NCI-H82 (cell line): ENCODE data around the gene ANKRD29.

Source experiments
- DNase-seq: peaks from one replicate; lab custom pipeline; 2025; lab: John Stamatoyannopoulos, UW

Gene ANKRD29

GRCh38 chr18:23684515-23685197 is 21.9 kb upstream of the ANKRD29 start:
- DNase-seq = no peak

GRCh38 chr18:23683671-23684070 is 21.0 kb upstream of the ANKRD29 start:
- no peak for DNase-seq

- DNase-seq = no peak
Measured at GRCh38 chr18:23683155-23683554, 20.4 kb upstream of the ANKRD29 start.

GRCh38 chr18:23682472-23682871 is 19.8 kb upstream of the ANKRD29 start:
- DNase-seq = no peak

- no peak for DNase-seq
Measured at GRCh38 chr18:23682045-23682444, 19.3 kb upstream of the ANKRD29 start.

- no peak for DNase-seq
Measured at GRCh38 chr18:23675896-23676295, 13.2 kb upstream of the ANKRD29 start.

- DNase-seq = no peak
Measured at GRCh38 chr18:23675236-23675635, 12.5 kb upstream of the ANKRD29 start.

GRCh38 chr18:23673725-23674124 is 11.0 kb upstream of the ANKRD29 start:
- no peak for DNase-seq

GRCh38 chr18:23671564-23671963 is 8.9 kb upstream of the ANKRD29 start:
- DNase-seq = peak; percentile 16

- no peak for DNase-seq
Measured at GRCh38 chr18:23669804-23670405, 7.2 kb upstream of the ANKRD29 start.

GRCh38 chr18:23669202-23669766 is 6.6 kb upstream of the ANKRD29 start:
- no peak for DNase-seq

GRCh38 chr18:23668731-23669130 is 6.0 kb upstream of the ANKRD29 start:
- DNase-seq = no peak

GRCh38 chr18:23667114-23667513 is 4.4 kb upstream of the ANKRD29 start:
- DNase-seq = no peak

GRCh38 chr18:23664674-23665073 is 2.0 kb upstream of the ANKRD29 start:
- no peak for DNase-seq

- peak; percentile 55 for DNase-seq
Measured at GRCh38 chr18:23661735-23662308, 889 bp downstream of the ANKRD29 start.

GRCh38 chr18:23658285-23658684 is 4.4 kb downstream of the ANKRD29 start:
- no peak for DNase-seq

- no peak for DNase-seq
Measured at GRCh38 chr18:23652232-23652631, 10.5 kb downstream of the ANKRD29 start.

GRCh38 chr18:23650968-23651927 is 11.5 kb downstream of the ANKRD29 start:
- DNase-seq = no peak

GRCh38 chr18:23648940-23649607 is 13.6 kb downstream of the ANKRD29 start:
- DNase-seq = no peak

- DNase-seq = no peak
Measured at GRCh38 chr18:23648456-23648855, 14.3 kb downstream of the ANKRD29 start.

GRCh38 chr18:23646282-23646681 is 16.4 kb downstream of the ANKRD29 start:
- DNase-seq = no peak
